Adrenal gland (tissue), 5 donors: ENCODE data around the gene IRS2.

ENCODE experiments used
- POLR2A ChIP-seq, 2 donors: fragments of 450-650 bp; IDR thresholded peaks; one replicate each; pipeline ENCODE4 v1.6.1; 2017; ENCODE audit warnings: antibody characterized with exemption in 2 of 2, mild to moderate bottlenecking in 2 of 2, moderate library complexity in 1 of 2
- TF ChIP-seq, protein P1 (sequence below), 6 experiments: fragments of 450-650 bp in 4 of 6; fragments of 200-600 bp in 2 of 6; sonication (generic) in 1 of 6; IDR thresholded peaks; 1 replicate in 5 of 6; 2 replicates in 1 of 6; pipeline versions ENCODE4 v1.5.1 to v1.8.0; 2016 to 2021; ENCODE audit warnings: antibody characterized with exemption in 6 of 6, mild to moderate bottlenecking in 2 of 6, moderate library complexity in 1 of 6
- donor health status: DM: no; HTN: no; CAD: no.

DNA sequence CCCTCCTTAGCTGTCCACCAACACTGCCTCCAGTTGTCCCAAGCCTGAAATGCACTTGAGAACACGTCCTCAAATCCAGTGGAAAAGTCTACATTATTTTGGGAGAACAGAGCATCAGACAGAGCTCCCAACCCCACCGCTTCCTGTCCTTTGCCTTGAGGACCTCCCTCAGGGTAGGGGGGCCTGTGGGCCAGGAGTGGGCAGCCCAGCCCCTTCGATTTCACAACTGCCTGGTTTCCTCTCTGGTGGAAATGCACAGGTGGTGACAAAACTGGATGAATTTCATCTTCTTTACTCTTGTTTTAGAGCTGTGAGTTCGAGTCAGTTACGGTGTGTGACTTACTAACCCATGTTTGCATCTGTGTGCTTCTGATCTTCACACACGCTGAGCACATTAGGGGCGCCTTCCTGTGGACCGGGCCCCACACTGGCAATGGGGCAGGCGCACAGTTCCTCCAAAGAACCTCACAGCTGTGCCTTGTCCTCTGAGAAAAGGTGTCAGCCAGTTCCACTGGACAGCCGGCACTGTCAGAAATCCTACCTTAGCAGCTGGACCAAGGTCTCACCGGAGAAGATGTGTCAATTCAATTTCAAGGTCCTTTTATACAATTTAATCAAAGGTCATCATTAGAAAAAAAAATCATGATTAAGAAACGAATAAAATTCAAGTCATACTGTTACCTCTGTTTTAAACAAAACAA is 80.2 kb downstream of the IRS2 start:
- TF ChIP-seq, protein P1, sequence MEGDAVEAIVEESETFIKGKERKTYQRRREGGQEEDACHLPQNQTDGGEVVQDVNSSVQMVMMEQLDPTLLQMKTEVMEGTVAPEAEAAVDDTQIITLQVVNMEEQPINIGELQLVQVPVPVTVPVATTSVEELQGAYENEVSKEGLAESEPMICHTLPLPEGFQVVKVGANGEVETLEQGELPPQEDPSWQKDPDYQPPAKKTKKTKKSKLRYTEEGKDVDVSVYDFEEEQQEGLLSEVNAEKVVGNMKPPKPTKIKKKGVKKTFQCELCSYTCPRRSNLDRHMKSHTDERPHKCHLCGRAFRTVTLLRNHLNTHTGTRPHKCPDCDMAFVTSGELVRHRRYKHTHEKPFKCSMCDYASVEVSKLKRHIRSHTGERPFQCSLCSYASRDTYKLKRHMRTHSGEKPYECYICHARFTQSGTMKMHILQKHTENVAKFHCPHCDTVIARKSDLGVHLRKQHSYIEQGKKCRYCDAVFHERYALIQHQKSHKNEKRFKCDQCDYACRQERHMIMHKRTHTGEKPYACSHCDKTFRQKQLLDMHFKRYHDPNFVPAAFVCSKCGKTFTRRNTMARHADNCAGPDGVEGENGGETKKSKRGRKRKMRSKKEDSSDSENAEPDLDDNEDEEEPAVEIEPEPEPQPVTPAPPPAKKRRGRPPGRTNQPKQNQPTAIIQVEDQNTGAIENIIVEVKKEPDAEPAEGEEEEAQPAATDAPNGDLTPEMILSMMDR (IDR thresholded peaks at IDR 0.05), result no peak
- TF ChIP-seq POLR2A (IDR thresholded peaks at IDR 0.05), result no peak
